GM23338 (cell line): ENCODE results near the gene KAT2A. TPM values are rescaled to one million over a fixed set of nuclear protein-coding genes. Genes with fewer than 3 reads are reported as not detected.

Experiments used
- ATAC-seq: fragments of 200-7000 bp; cut with Tn5 transposase; 3 replicates; pipeline ENCODE4 v1.9.1; 2020
- DNase-seq: peaks from one replicate; pipeline ENCODE4 v3.0.0-alpha.2; 2015; ENCODE audit warnings: low spot score
- H2AFZ ChIP-seq: fragments of 200-600 bp; sonication (generic); 2 replicates; pipeline ENCODE4 v1.8.0; 2016; ENCODE audit warnings: antibody characterized with exemption, mild to moderate bottlenecking, moderate library complexity
- H3F3A ChIP-seq: fragments of 200-600 bp; sonication (generic); replicated peaks from 2 replicates; pipeline ENCODE4 v1.8.0; 2017; ENCODE audit warnings: antibody characterized with exemption, mixed run types, low read depth
- H3K27ac ChIP-seq: fragments of 200-600 bp; sonication (generic); 2 replicates; pipeline ENCODE4 v1.6.1; 2016; ENCODE audit warnings: low read depth
- H3K27me3 ChIP-seq: fragments of 200-600 bp; sonication (generic); 2 replicates; pipeline ENCODE4 v1.8.0; 2016; ENCODE audit warnings: mild to moderate bottlenecking, mixed run types, moderate library complexity; ENCODE audit not compliant: insufficient read depth
- H3K36me3 ChIP-seq: fragments of 200-600 bp; sonication (generic); 2 replicates; pipeline ENCODE4 v1.8.0; 2016; ENCODE audit warnings: mild to moderate bottlenecking; ENCODE audit not compliant: insufficient read depth
- H3K4me1 ChIP-seq: fragments of 200-600 bp; sonication (generic); 2 replicates; pipeline ENCODE4 v1.8.0; 2016; ENCODE audit warnings: mild to moderate bottlenecking, moderate library complexity; ENCODE audit not compliant: insufficient read depth
- H3K4me2 ChIP-seq: fragments of 200-600 bp; sonication (generic); 2 replicates; pipeline ENCODE4 v1.7.1; 2017; ENCODE audit warnings: mixed run types
- H3K4me3 ChIP-seq: fragments of 200-600 bp; sonication (generic); 2 replicates; pipeline ENCODE4 v1.6.1; 2016; ENCODE audit warnings: mixed run types
- H3K79me2 ChIP-seq: fragments of 200-600 bp; sonication (generic); replicated peaks from 2 replicates; pipeline ENCODE4 v1.8.0; 2017; ENCODE audit warnings: mild to moderate bottlenecking; ENCODE audit not compliant: insufficient read depth
- H3K9me2 ChIP-seq: fragments of 200-600 bp; sonication (generic); 2 replicates; pipeline ENCODE4 v1.8.0; 2017; ENCODE audit not compliant: insufficient read depth
- H4K20me1 ChIP-seq: fragments of 200-600 bp; sonication (generic); replicated peaks from 2 replicates; pipeline ENCODE4 v1.8.0; 2017; ENCODE audit warnings: mild to moderate bottlenecking; ENCODE audit not compliant: insufficient read depth
- H3K27ac Mint-ChIP-seq: 2 replicates; pipeline ENCODE4 v1.8.0; 2020; ENCODE audit warnings: inconsistent platforms, mild to moderate bottlenecking, moderate library complexity, mixed read lengths
- H3K27me3 Mint-ChIP-seq: 3 replicates; pipeline ENCODE4 v1.8.0; 2022; ENCODE audit warnings: low read depth, mild to moderate bottlenecking, moderate library complexity, mixed read lengths, inconsistent platforms; ENCODE audit not compliant: insufficient read depth, poor library complexity
- H3K36me3 Mint-ChIP-seq: 3 replicates; pipeline ENCODE4 v1.8.0; 2021; ENCODE audit warnings: low read depth, mild to moderate bottlenecking, inconsistent platforms, moderate library complexity, mixed read lengths
- H3K4me1 Mint-ChIP-seq: 3 replicates; pipeline ENCODE4 v1.8.0; 2020; ENCODE audit warnings: mild to moderate bottlenecking, inconsistent platforms, mixed read lengths
- H3K4me3 Mint-ChIP-seq: 3 replicates; pipeline ENCODE4 v1.8.0; 2021; ENCODE audit warnings: moderate library complexity, mild to moderate bottlenecking, inconsistent platforms, mixed read lengths
- H3K9me3 Mint-ChIP-seq: 3 replicates; pipeline ENCODE4 v1.8.0; 2020; ENCODE audit warnings: moderate library complexity, mild to moderate bottlenecking, inconsistent platforms, mixed read lengths
- CREB1 ChIP-seq: fragments of 250-450 bp; sonication (Bioruptor Pico); IDR thresholded peaks from 2 replicates; pipeline ENCODE4 v1.5.0; 2020; ENCODE audit warnings: low read depth, mild to moderate bottlenecking, moderate library complexity
- ETS1 ChIP-seq: IDR thresholded peaks from 2 replicates; pipeline ENCODE4 v1.6.1; 2016; ENCODE audit warnings: antibody characterized with exemption
- EZH2 ChIP-seq: fragments of 200-600 bp; sonication (generic); IDR thresholded peaks from one replicate; pipeline ENCODE4 v1.8.0; 2017; ENCODE audit warnings: antibody characterized with exemption, mild to moderate bottlenecking, low read depth; ENCODE audit not compliant: unreplicated experiment
- EZH2phosphoT487 ChIP-seq: fragments of 200-600 bp; sonication (generic); IDR thresholded peaks from one replicate; pipeline ENCODE4 v1.8.1; 2018; ENCODE audit warnings: antibody characterized with exemption; ENCODE audit not compliant: unreplicated experiment
- JUNB ChIP-seq: IDR thresholded peaks from one replicate; pipeline ENCODE4 v1.6.1; 2016; ENCODE audit warnings: antibody characterized with exemption; ENCODE audit not compliant: unreplicated experiment
- NANOG ChIP-seq: IDR thresholded peaks from 2 replicates; pipeline ENCODE4 v1.6.1; 2016; ENCODE audit warnings: antibody characterized with exemption, borderline replicate concordance
- POLR2AphosphoS5 ChIP-seq: IDR thresholded peaks from 2 replicates; pipeline ENCODE4 v1.6.1; 2016; ENCODE audit warnings: antibody characterized with exemption, low read depth
- STAT1 ChIP-seq: IDR thresholded peaks from one replicate; pipeline ENCODE4 v1.6.1; 2016; ENCODE audit warnings: antibody characterized with exemption; ENCODE audit not compliant: unreplicated experiment
- ZNF114 ChIP-seq: fragments of 250-450 bp; sonication (Bioruptor Pico); IDR thresholded peaks from 2 replicates; pipeline ENCODE4 v1.5.0; 2020; ENCODE audit warnings: mild to moderate bottlenecking, moderate library complexity
- ZNF331 ChIP-seq: fragments of 250-450 bp; sonication (Bioruptor Pico); IDR thresholded peaks from 2 replicates; pipeline ENCODE4 v1.5.0; 2020; ENCODE audit warnings: low read depth, mild to moderate bottlenecking, moderate library complexity
- ZNF462 ChIP-seq: fragments of 250-450 bp; sonication (Bioruptor Pico); IDR thresholded peaks from 2 replicates; pipeline ENCODE4 v1.5.0; 2020; ENCODE audit warnings: mild to moderate bottlenecking, moderate library complexity
- polyA plus RNA-seq: library from polyadenylated mRNA; unstranded; fragments of >200 nt; fragmentation: Nextera tagmentation; extraction: Ambion mirVana; gene quantifications from 2 replicates; pipeline ENCODE4 v1.2.1, GENCODE V29; 2016
- total RNA-seq: library from RNA; depleted of rRNA; stranded (reverse); fragments of >200 nt; shearing (Covaris generic); gene quantifications from 2 replicates; pipeline ENCODE4 v1.2.3, GENCODE V29; 2014
- TF ChIP-seq, protein P1 (sequence below): IDR thresholded peaks from one replicate; pipeline ENCODE4 v1.6.1; 2018; ENCODE audit warnings: antibody characterized with exemption; ENCODE audit not compliant: unreplicated experiment
- TF ChIP-seq, protein P2 (sequence below), 2 experiments: fragments of 200-600 bp in 1 of 2; sonication (generic) in 1 of 2; conservative IDR thresholded peaks; 2 replicates each; pipeline versions ENCODE4 v1.5.1 to v1.6.1; 2016 to 2017; ENCODE audit warnings: antibody characterized with exemption in 2 of 2, low read depth in 2 of 2, mild to moderate bottlenecking in 2 of 2, moderate library complexity in 1 of 2

The KAT2A gene
- total and polyA plus RNA-seq, 2 experiments from 2014 or later = 13.9 to 25.2 TPM

- Histone ChIP-seq H3K79me2 (no peaks in the 10 kb centered on the region), H2AFZ (no peak overlapping the region), H3K4me1 (peaks cover 16% of the 10 kb centered on the region; the same call in 1 of the 2 replicates), H3K36me3 (no peaks in the 10 kb centered on the region; the same call in 1 of the 2 replicates), H4K20me1 (0 out of 2 replicates have a peak, but pooled peaks cover 5% of the 10 kb centered on the region), H3K27me3 (no peaks in the 10 kb centered on the region), H3F3A (peaks cover 9% of the 10 kb centered on the region; the same call in 1 of the 2 replicates), H3K9me2 (no peaks in the 10 kb centered on the region), H3K4me3 (no peak overlapping the region), H3K4me2 (no peak overlapping the region), H3K27ac (no peak overlapping the region; the same call in 1 of the 2 replicates)
- no peak for DNase-seq
- peaks cover 22% of the 10 kb centered on the region for H3K4me1 Mint-ChIP-seq
- H3K36me3 Mint-ChIP-seq = peaks cover 32% of the 10 kb centered on the region
- no peak overlapping the region for H3K27ac Mint-ChIP-seq
- no peak overlapping the region for H3K4me3 Mint-ChIP-seq
- H3K27me3 Mint-ChIP-seq = peaks cover 22% of the 10 kb centered on the region
- TF ChIP-seq ZNF114 (no peak), JUNB (no peak), EZH2 (no peak), ETS1 (no peak), ZNF331 (CRISPR knock-in tag) (no peak), NANOG (no peak), STAT1 (no peak), POLR2AphosphoS5 (no peak), EZH2phosphoT487 (no peak), CREB1 (no peak), ZNF462 (no peak)
- TF ChIP-seq, protein P1, sequence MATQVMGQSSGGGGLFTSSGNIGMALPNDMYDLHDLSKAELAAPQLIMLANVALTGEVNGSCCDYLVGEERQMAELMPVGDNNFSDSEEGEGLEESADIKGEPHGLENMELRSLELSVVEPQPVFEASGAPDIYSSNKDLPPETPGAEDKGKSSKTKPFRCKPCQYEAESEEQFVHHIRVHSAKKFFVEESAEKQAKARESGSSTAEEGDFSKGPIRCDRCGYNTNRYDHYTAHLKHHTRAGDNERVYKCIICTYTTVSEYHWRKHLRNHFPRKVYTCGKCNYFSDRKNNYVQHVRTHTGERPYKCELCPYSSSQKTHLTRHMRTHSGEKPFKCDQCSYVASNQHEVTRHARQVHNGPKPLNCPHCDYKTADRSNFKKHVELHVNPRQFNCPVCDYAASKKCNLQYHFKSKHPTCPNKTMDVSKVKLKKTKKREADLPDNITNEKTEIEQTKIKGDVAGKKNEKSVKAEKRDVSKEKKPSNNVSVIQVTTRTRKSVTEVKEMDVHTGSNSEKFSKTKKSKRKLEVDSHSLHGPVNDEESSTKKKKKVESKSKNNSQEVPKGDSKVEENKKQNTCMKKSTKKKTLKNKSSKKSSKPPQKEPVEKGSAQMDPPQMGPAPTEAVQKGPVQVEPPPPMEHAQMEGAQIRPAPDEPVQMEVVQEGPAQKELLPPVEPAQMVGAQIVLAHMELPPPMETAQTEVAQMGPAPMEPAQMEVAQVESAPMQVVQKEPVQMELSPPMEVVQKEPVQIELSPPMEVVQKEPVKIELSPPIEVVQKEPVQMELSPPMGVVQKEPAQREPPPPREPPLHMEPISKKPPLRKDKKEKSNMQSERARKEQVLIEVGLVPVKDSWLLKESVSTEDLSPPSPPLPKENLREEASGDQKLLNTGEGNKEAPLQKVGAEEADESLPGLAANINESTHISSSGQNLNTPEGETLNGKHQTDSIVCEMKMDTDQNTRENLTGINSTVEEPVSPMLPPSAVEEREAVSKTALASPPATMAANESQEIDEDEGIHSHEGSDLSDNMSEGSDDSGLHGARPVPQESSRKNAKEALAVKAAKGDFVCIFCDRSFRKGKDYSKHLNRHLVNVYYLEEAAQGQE = no peak
- TF ChIP-seq, protein P2, sequence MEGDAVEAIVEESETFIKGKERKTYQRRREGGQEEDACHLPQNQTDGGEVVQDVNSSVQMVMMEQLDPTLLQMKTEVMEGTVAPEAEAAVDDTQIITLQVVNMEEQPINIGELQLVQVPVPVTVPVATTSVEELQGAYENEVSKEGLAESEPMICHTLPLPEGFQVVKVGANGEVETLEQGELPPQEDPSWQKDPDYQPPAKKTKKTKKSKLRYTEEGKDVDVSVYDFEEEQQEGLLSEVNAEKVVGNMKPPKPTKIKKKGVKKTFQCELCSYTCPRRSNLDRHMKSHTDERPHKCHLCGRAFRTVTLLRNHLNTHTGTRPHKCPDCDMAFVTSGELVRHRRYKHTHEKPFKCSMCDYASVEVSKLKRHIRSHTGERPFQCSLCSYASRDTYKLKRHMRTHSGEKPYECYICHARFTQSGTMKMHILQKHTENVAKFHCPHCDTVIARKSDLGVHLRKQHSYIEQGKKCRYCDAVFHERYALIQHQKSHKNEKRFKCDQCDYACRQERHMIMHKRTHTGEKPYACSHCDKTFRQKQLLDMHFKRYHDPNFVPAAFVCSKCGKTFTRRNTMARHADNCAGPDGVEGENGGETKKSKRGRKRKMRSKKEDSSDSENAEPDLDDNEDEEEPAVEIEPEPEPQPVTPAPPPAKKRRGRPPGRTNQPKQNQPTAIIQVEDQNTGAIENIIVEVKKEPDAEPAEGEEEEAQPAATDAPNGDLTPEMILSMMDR (conservative IDR thresholded peaks at IDR 0.05; ENCODE audit: low read depth in 2 of 2) = no peak
- ATAC-seq = no peak
- H3K9me3 Mint-ChIP-seq = no peaks in the 10 kb centered on the region; the same call in 2 of the 3 replicates
Observed at GRCh38 chr17:42117397-42118125, 3.6 kb downstream of the KAT2A start.
